HEK293 (cell line): ENCODE measurements around the gene ANTKMT.

ENCODE experiments used
- BCL11B ChIP-seq: fragments of 450-650 bp; formaldehyde crosslinking; IDR thresholded peaks from 2 replicates; pipeline ENCODE4 v1.5.1; 2016; ENCODE audit warnings: low read depth, missing biosample characterization, missing genetic modification characterization
- MYNN ChIP-seq: fragments of 450-650 bp; formaldehyde crosslinking; IDR thresholded peaks from 2 replicates; pipeline ENCODE4 v1.5.1; 2016; ENCODE audit warnings: missing biosample characterization, missing genetic modification characterization, borderline replicate concordance
- SP2 ChIP-seq: fragments of 450-650 bp; formaldehyde crosslinking; IDR thresholded peaks from 2 replicates; pipeline ENCODE4 v1.5.1; 2016; ENCODE audit warnings: missing biosample characterization, missing genetic modification characterization
- SP3 ChIP-seq: fragments of 450-650 bp; formaldehyde crosslinking; IDR thresholded peaks from 2 replicates; pipeline ENCODE4 v1.5.1; 2016; ENCODE audit warnings: missing biosample characterization, missing genetic modification characterization
- ZNF274 ChIP-seq, 2 experiments: fragments of 200-500 bp in 1 of 2; fragments of 450-650 bp in 1 of 2; sonication (Bioruptor generic) in 1 of 2; formaldehyde crosslinking in 1 of 2; IDR thresholded peaks; 2 replicates each; pipeline versions ENCODE4 v1.5.1 to v1.6.1; 2014 to 2016; ENCODE audit warnings: borderline replicate concordance in 1 of 2, inconsistent platforms in 1 of 2, low read length in 1 of 2, missing biosample characterization in 1 of 2, missing genetic modification characterization in 1 of 2
- ZNF707 ChIP-seq: fragments of 450-650 bp; formaldehyde crosslinking; IDR thresholded peaks from 2 replicates; pipeline ENCODE4 v1.5.1; 2016; ENCODE audit warnings: missing biosample characterization, missing genetic modification characterization
- TF ChIP-seq, protein P1 (sequence below): fragments of 450-650 bp; formaldehyde crosslinking; IDR thresholded peaks from 2 replicates; pipeline ENCODE4 v1.5.1; 2016; ENCODE audit warnings: missing biosample characterization, missing genetic modification characterization
- TF ChIP-seq, protein P2 (sequence below): fragments of 450-650 bp; formaldehyde crosslinking; IDR thresholded peaks from 2 replicates; pipeline ENCODE4 v1.5.1; 2016; ENCODE audit warnings: missing biosample characterization, missing genetic modification characterization, low read depth
- TF ChIP-seq, protein P3 (sequence below): fragments of 450-650 bp; formaldehyde crosslinking; IDR thresholded peaks from 2 replicates; pipeline ENCODE4 v1.5.1; 2016; ENCODE audit warnings: missing biosample characterization, missing genetic modification characterization
- TF ChIP-seq, protein P4 (sequence below): fragments of 450-650 bp; formaldehyde crosslinking; IDR thresholded peaks from 2 replicates; pipeline ENCODE4 v1.5.1; 2017; ENCODE audit warnings: missing biosample characterization, missing genetic modification characterization
- TF ChIP-seq, protein P5 (sequence below): sonication (generic); formaldehyde crosslinking; IDR thresholded peaks from 2 replicates; pipeline ENCODE4 v1.8.1; 2022; ENCODE audit warnings: mild to moderate bottlenecking, moderate library complexity, missing genetic modification reagents

DNA sequence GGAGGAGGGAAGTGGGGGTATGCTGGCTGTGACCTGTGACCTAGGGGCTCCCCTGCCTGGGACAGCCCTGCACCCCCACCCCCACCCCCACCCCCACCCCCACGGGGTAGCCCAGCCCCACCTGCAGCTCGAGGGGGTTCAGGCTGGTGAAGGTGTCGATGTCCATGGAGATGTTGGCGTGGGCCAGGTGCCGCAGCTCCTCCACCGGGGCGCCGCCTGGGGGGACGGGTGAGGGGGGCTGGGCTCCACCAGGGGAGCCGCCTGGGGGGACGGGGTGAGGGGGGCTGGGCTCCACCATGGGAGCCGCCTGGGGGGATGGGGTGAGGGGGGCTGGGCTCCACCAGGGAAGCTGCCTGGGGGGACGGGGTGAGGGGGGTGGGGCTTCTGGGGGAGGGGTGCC, 49.5 kb downstream of the ANTKMT start:
- TF ChIP-seq, protein P1, sequence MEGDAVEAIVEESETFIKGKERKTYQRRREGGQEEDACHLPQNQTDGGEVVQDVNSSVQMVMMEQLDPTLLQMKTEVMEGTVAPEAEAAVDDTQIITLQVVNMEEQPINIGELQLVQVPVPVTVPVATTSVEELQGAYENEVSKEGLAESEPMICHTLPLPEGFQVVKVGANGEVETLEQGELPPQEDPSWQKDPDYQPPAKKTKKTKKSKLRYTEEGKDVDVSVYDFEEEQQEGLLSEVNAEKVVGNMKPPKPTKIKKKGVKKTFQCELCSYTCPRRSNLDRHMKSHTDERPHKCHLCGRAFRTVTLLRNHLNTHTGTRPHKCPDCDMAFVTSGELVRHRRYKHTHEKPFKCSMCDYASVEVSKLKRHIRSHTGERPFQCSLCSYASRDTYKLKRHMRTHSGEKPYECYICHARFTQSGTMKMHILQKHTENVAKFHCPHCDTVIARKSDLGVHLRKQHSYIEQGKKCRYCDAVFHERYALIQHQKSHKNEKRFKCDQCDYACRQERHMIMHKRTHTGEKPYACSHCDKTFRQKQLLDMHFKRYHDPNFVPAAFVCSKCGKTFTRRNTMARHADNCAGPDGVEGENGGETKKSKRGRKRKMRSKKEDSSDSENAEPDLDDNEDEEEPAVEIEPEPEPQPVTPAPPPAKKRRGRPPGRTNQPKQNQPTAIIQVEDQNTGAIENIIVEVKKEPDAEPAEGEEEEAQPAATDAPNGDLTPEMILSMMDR (tag by site-specific recombination) = no peak
- TF ChIP-seq BCL11B (tag by site-specific recombination) (no peak), ZNF274 (IDR thresholded peaks at IDR 0.05; ENCODE audit: low read length) (no peak), ZNF274 (tag by site-specific recombination; IDR thresholded peaks at IDR 0.05; ENCODE audit: borderline replicate concordance) (no peak), MYNN (tag by site-specific recombination) (no peak), ZNF707 (tag by site-specific recombination) (no peak), SP2 (tag by site-specific recombination) (no peak), SP3 (tag by site-specific recombination) (no peak)
- TF ChIP-seq, protein P2, sequence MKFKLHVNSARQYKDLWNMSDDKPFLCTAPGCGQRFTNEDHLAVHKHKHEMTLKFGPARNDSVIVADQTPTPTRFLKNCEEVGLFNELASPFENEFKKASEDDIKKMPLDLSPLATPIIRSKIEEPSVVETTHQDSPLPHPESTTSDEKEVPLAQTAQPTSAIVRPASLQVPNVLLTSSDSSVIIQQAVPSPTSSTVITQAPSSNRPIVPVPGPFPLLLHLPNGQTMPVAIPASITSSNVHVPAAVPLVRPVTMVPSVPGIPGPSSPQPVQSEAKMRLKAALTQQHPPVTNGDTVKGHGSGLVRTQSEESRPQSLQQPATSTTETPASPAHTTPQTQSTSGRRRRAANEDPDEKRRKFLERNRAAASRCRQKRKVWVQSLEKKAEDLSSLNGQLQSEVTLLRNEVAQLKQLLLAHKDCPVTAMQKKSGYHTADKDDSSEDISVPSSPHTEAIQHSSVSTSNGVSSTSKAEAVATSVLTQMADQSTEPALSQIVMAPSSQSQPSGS = no peak
- TF ChIP-seq, protein P3, sequence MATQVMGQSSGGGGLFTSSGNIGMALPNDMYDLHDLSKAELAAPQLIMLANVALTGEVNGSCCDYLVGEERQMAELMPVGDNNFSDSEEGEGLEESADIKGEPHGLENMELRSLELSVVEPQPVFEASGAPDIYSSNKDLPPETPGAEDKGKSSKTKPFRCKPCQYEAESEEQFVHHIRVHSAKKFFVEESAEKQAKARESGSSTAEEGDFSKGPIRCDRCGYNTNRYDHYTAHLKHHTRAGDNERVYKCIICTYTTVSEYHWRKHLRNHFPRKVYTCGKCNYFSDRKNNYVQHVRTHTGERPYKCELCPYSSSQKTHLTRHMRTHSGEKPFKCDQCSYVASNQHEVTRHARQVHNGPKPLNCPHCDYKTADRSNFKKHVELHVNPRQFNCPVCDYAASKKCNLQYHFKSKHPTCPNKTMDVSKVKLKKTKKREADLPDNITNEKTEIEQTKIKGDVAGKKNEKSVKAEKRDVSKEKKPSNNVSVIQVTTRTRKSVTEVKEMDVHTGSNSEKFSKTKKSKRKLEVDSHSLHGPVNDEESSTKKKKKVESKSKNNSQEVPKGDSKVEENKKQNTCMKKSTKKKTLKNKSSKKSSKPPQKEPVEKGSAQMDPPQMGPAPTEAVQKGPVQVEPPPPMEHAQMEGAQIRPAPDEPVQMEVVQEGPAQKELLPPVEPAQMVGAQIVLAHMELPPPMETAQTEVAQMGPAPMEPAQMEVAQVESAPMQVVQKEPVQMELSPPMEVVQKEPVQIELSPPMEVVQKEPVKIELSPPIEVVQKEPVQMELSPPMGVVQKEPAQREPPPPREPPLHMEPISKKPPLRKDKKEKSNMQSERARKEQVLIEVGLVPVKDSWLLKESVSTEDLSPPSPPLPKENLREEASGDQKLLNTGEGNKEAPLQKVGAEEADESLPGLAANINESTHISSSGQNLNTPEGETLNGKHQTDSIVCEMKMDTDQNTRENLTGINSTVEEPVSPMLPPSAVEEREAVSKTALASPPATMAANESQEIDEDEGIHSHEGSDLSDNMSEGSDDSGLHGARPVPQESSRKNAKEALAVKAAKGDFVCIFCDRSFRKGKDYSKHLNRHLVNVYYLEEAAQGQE (tag by site-specific recombination) = no peak
- TF ChIP-seq, protein P4, sequence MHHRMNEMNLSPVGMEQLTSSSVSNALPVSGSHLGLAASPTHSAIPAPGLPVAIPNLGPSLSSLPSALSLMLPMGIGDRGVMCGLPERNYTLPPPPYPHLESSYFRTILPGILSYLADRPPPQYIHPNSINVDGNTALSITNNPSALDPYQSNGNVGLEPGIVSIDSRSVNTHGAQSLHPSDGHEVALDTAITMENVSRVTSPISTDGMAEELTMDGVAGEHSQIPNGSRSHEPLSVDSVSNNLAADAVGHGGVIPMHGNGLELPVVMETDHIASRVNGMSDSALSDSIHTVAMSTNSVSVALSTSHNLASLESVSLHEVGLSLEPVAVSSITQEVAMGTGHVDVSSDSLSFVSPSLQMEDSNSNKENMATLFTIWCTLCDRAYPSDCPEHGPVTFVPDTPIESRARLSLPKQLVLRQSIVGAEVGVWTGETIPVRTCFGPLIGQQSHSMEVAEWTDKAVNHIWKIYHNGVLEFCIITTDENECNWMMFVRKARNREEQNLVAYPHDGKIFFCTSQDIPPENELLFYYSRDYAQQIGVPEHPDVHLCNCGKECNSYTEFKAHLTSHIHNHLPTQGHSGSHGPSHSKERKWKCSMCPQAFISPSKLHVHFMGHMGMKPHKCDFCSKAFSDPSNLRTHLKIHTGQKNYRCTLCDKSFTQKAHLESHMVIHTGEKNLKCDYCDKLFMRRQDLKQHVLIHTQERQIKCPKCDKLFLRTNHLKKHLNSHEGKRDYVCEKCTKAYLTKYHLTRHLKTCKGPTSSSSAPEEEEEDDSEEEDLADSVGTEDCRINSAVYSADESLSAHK = no peak
- TF ChIP-seq, protein P5, sequence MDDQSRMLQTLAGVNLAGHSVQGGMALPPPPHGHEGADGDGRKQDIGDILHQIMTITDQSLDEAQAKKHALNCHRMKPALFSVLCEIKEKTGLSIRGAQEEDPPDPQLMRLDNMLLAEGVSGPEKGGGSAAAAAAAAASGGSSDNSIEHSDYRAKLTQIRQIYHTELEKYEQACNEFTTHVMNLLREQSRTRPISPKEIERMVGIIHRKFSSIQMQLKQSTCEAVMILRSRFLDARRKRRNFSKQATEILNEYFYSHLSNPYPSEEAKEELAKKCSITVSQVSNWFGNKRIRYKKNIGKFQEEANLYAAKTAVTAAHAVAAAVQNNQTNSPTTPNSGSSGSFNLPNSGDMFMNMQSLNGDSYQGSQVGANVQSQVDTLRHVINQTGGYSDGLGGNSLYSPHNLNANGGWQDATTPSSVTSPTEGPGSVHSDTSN (CRISPR knock-in tag) = no peak
